Smooth muscle cell (in vitro differentiated cells): ENCODE results near the gene RFX2. TPM values are rescaled to one million over a fixed set of nuclear protein-coding genes. Genes with fewer than 3 reads are reported as not detected.

Experiments
- DNase-seq: peaks from one replicate; lab custom pipeline; 2025; ENCODE audit not compliant: unreplicated experiment; lab: John Stamatoyannopoulos, UW
- H2AFZ ChIP-seq: fragments of 200-600 bp; sonication (generic); 2 replicates; pipeline ENCODE4 v1.6.0; 2016; ENCODE audit warnings: antibody characterized with exemption, low read depth, mild to moderate bottlenecking
- H3F3A ChIP-seq: fragments of 200-600 bp; sonication (generic); 2 replicates; pipeline ENCODE4 v1.6.0; 2017; ENCODE audit warnings: antibody characterized with exemption, low read depth
- H3K27ac ChIP-seq: fragments of 200-600 bp; sonication (generic); 2 replicates; pipeline ENCODE4 v1.5.1; 2016; ENCODE audit warnings: low read depth, mild to moderate bottlenecking
- H3K27me3 ChIP-seq: fragments of 200-600 bp; sonication (generic); 2 replicates; pipeline ENCODE4 v1.6.1; 2016; ENCODE audit warnings: low read depth, mild to moderate bottlenecking
- H3K36me3 ChIP-seq: fragments of 200-600 bp; sonication (generic); 2 replicates; pipeline ENCODE4 v1.5.1; 2016; ENCODE audit warnings: low read depth
- H3K4me1 ChIP-seq: fragments of 200-600 bp; sonication (generic); 2 replicates; pipeline ENCODE4 v1.5.1; 2016; ENCODE audit warnings: low read depth
- H3K4me2 ChIP-seq: fragments of 200-600 bp; sonication (generic); 2 replicates; pipeline ENCODE4 v1.6.0; 2016; ENCODE audit warnings: mild to moderate bottlenecking
- H3K4me3 ChIP-seq: fragments of 200-600 bp; sonication (generic); 2 replicates; pipeline ENCODE4 v1.5.1; 2016; ENCODE audit warnings: mild to moderate bottlenecking
- H3K79me2 ChIP-seq: fragments of 200-600 bp; sonication (generic); 2 replicates; pipeline ENCODE4 v1.6.0; 2016; ENCODE audit warnings: low read depth, mild to moderate bottlenecking
- H3K9ac ChIP-seq: fragments of 200-600 bp; sonication (generic); 2 replicates; pipeline ENCODE4 v1.6.0; 2016; ENCODE audit warnings: low read depth
- H3K9me3 ChIP-seq: fragments of 200-600 bp; sonication (generic); replicated peaks from 2 replicates; pipeline ENCODE4 v1.5.1; 2016; ENCODE audit warnings: low read depth
- H4K20me1 ChIP-seq: fragments of 200-600 bp; sonication (generic); 2 replicates; pipeline ENCODE4 v1.6.0; 2016; ENCODE audit warnings: low read depth
- WGBS: methylation state at CpG from one replicate; pipeline ENCODE4 v1.1.7; 2016; ENCODE audit warnings: low lambda C conversion rate; 5-methylcytosine and 5-hydroxymethylcytosine counted together
- polyA plus RNA-seq: library from polyadenylated mRNA; unstranded; fragments of >200 nt; fragmentation: Nextera tagmentation; extraction: Ambion mirVana; gene quantifications from 2 replicates; pipeline ENCODE4 v1.2.1, GENCODE V29; 2016
- total RNA-seq: library from RNA; depleted of rRNA; stranded (reverse); fragments of >200 nt; gene quantifications from 2 replicates; pipeline ENCODE4 v1.2.3, GENCODE V29; 2014
- TF ChIP-seq, protein P1 (sequence below): fragments of 200-600 bp; sonication (generic); IDR thresholded peaks from 2 replicates; pipeline ENCODE4 v1.5.1; 2017; ENCODE audit warnings: borderline replicate concordance, mild to moderate bottlenecking, antibody characterized with exemption; ENCODE audit not compliant: insufficient read depth, poor library complexity, severe bottlenecking

The RFX2 gene
- total and polyA plus RNA-seq, 2 experiments from 2014 or later = 4.7 to 7.5 TPM

DNA sequence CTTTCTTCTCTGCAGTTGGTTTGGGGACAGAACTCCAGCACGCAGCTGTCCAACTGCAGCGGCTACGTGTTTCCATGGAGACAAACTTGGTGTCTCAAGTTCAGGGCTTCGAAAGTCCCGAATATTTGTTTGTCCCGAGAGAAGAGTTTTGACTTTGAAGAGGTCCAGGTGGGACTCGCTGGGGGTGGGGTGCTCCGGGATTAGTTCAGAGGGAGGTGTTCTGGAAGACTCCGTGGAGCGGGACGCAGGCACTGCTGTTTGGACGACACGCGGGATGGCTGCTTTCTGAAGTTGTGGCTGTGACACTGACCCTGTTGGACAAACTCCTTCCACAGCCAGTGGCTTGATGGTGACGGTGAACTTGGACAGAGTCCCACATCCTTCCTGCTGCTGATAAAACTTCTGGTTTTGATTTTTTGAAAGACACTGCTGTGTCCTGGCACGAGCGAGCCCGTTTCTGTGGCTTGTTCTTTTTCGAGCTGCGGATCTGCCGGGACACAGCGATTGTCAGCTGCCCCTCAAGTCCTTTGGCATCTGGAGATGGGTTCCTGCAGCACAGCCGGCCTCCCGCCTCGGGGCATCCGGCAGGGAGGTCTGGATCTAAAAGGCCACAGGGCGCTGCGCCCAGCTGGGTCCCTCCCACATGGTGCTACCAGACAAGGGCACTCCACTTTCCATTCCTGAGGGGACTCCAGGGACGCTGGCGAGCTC lies 116.5 kb downstream of the RFX2 start:
- H3K79me2 ChIP-seq = no peaks in the 10 kb centered on the region
- H2AFZ ChIP-seq = no peak overlapping the region
- H3K27ac ChIP-seq = no peak overlapping the region
- H3K9me3 ChIP-seq = no peaks in the 10 kb centered on the region
- H3K4me2 ChIP-seq = no peak overlapping the region
- H3K4me3 ChIP-seq = no peak overlapping the region
- 87% methylated on average over 30 of the region's 30 CpGs for WGBS
- no peaks in the 10 kb centered on the region for H3F3A ChIP-seq
- no peaks in the 10 kb centered on the region for H3K36me3 ChIP-seq
- H4K20me1 ChIP-seq = no peaks in the 10 kb centered on the region
- no peaks in the 10 kb centered on the region for H3K4me1 ChIP-seq
- DNase-seq = no peak
- TF ChIP-seq, protein P1, sequence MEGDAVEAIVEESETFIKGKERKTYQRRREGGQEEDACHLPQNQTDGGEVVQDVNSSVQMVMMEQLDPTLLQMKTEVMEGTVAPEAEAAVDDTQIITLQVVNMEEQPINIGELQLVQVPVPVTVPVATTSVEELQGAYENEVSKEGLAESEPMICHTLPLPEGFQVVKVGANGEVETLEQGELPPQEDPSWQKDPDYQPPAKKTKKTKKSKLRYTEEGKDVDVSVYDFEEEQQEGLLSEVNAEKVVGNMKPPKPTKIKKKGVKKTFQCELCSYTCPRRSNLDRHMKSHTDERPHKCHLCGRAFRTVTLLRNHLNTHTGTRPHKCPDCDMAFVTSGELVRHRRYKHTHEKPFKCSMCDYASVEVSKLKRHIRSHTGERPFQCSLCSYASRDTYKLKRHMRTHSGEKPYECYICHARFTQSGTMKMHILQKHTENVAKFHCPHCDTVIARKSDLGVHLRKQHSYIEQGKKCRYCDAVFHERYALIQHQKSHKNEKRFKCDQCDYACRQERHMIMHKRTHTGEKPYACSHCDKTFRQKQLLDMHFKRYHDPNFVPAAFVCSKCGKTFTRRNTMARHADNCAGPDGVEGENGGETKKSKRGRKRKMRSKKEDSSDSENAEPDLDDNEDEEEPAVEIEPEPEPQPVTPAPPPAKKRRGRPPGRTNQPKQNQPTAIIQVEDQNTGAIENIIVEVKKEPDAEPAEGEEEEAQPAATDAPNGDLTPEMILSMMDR = no peak
- no peaks in the 10 kb centered on the region for H3K27me3 ChIP-seq
- no peak overlapping the region for H3K9ac ChIP-seq

DNA sequence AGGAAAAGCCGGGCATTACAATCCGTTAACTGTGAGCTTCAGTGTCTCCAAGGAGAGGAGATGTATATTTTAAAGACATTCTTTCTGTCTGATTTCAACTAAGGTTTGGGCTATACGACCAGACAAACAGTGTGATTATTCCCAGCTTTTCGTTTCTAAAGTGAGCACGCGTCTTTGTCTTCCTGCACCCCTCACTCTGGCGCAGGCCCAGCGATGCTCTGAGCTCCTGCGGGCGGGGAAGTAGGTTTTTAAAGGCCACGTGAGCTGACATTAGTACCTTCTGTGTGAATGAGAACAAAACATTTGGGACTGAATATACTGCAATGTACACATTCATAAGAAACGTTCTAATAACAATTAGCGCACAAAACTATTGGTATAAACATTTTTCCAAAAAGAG lies 117.1 kb downstream of the RFX2 start:
- Histone ChIP-seq H3K9ac (no peak overlapping the region), H3K9me3 (no peaks in the 10 kb centered on the region), H2AFZ (no peak overlapping the region), H3K36me3 (no peaks in the 10 kb centered on the region), H3K4me3 (no peak overlapping the region), H3K27ac (no peak overlapping the region), H3K79me2 (no peaks in the 10 kb centered on the region), H3K27me3 (no peaks in the 10 kb centered on the region), H3F3A (no peaks in the 10 kb centered on the region), H3K4me1 (no peaks in the 10 kb centered on the region), H3K4me2 (no peak overlapping the region), H4K20me1 (no peaks in the 10 kb centered on the region)
- TF ChIP-seq, protein P1 = no peak
- no peak for DNase-seq
- WGBS = 95% methylated on average over 13 of the region's 13 CpGs

DNA sequence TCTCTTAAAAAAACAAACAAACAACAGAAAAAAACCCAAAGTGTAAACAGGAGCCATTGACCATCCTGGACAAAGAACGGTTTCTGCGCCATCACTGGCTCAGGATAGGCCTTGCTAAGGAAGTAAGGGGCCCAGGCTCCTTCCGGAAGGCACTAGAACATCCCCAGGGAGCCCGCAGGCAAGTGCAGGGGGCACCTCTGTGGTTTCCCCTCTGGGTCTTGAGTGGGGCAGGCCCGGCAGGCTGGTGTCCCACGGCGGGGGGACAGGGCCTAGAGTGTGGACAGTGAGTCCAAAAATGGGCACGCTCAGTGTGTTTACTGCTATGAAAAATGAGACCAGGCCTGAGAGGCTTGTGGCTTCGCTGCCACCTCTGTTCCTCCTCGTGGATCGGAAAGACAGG lies 117.5 kb downstream of the RFX2 start:
- Histone ChIP-seq H2AFZ (no peak overlapping the region), H3K9me3 (no peaks in the 10 kb centered on the region), H3K9ac (no peak overlapping the region), H3K79me2 (no peaks in the 10 kb centered on the region), H3F3A (no peaks in the 10 kb centered on the region), H3K4me3 (no peak overlapping the region), H3K27ac (no peak overlapping the region), H4K20me1 (no peaks in the 10 kb centered on the region), H3K27me3 (no peaks in the 10 kb centered on the region), H3K36me3 (no peaks in the 10 kb centered on the region), H3K4me2 (no peak overlapping the region), H3K4me1 (no peaks in the 10 kb centered on the region)
- WGBS = 98% methylated on average over 11 of the region's 11 CpGs
- no peak for DNase-seq
- TF ChIP-seq, protein P1 = no peak
